Osteocyte (in vitro differentiated cells): Measurements from ENCODE around the gene RTN4R. TPM values are rescaled to one million over a fixed set of nuclear protein-coding genes. Genes with fewer than 3 reads are reported as not detected.

Experiments
- DNase-seq: peaks from one replicate; pipeline ENCODE4 v3.0.0; 2021; ENCODE audit warnings: mixed read lengths; ENCODE audit not compliant: unreplicated experiment; ENCODE audit errors: extremely low spot score
- H3K27ac Mint-ChIP-seq: one replicate; pipeline ENCODE4 v1.8.0; 2021; ENCODE audit warnings: mild to moderate bottlenecking, mixed read lengths; ENCODE audit not compliant: unreplicated experiment
- H3K27me3 Mint-ChIP-seq: one replicate; pipeline ENCODE4 v1.8.0; 2021; ENCODE audit warnings: mixed read lengths; ENCODE audit not compliant: unreplicated experiment
- H3K36me3 Mint-ChIP-seq: one replicate; pipeline ENCODE4 v1.8.0; 2021; ENCODE audit warnings: mixed read lengths; ENCODE audit not compliant: unreplicated experiment
- H3K4me1 Mint-ChIP-seq: one replicate; pipeline ENCODE4 v1.8.0; 2021; ENCODE audit warnings: mixed read lengths; ENCODE audit not compliant: unreplicated experiment
- H3K4me3 Mint-ChIP-seq: one replicate; pipeline ENCODE4 v1.8.0; 2021; ENCODE audit warnings: mild to moderate bottlenecking, moderate library complexity, mixed read lengths; ENCODE audit not compliant: unreplicated experiment
- H3K9me3 Mint-ChIP-seq: one replicate; pipeline ENCODE4 v1.8.0; 2021; ENCODE audit warnings: mixed read lengths; ENCODE audit not compliant: unreplicated experiment
- total RNA-seq: library from RNA; stranded (reverse); gene quantifications from 2 replicates; pipeline ENCODE4 v1.2.1, GENCODE V29; 2021
- TF ChIP-seq, protein P1 (sequence below): fragments of 200-600 bp; sonication (generic); IDR thresholded peaks from 2 replicates; pipeline ENCODE4 v1.5.0; 2021; ENCODE audit warnings: antibody characterized with exemption, mild to moderate bottlenecking, moderate library complexity

Gene RTN4R
- total RNA-seq, 1 donor from 2014 or later, result 1.5 TPM

GRCh38 chr22:20239676-20240446, 28.3 kb downstream of the RTN4R start:
- Mint-ChIP-seq H3K9me3 (no peaks in the 10 kb centered on the region), H3K27me3 (no peaks in the 10 kb centered on the region), H3K36me3 (no peaks in the 10 kb centered on the region), H3K4me3 (no peak overlapping the region), H3K27ac (no peak overlapping the region), H3K4me1 (peaks cover 12% of the 10 kb centered on the region)
- no peak for DNase-seq
- TF ChIP-seq, protein P1, sequence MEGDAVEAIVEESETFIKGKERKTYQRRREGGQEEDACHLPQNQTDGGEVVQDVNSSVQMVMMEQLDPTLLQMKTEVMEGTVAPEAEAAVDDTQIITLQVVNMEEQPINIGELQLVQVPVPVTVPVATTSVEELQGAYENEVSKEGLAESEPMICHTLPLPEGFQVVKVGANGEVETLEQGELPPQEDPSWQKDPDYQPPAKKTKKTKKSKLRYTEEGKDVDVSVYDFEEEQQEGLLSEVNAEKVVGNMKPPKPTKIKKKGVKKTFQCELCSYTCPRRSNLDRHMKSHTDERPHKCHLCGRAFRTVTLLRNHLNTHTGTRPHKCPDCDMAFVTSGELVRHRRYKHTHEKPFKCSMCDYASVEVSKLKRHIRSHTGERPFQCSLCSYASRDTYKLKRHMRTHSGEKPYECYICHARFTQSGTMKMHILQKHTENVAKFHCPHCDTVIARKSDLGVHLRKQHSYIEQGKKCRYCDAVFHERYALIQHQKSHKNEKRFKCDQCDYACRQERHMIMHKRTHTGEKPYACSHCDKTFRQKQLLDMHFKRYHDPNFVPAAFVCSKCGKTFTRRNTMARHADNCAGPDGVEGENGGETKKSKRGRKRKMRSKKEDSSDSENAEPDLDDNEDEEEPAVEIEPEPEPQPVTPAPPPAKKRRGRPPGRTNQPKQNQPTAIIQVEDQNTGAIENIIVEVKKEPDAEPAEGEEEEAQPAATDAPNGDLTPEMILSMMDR, result no peak

- DNase-seq, result no peak
- Mint-ChIP-seq H3K9me3 (no peaks in the 10 kb centered on the region), H3K4me3 (no peak overlapping the region), H3K27me3 (no peaks in the 10 kb centered on the region), H3K27ac (no peak overlapping the region), H3K36me3 (no peaks in the 10 kb centered on the region), H3K4me1 (peaks cover 10% of the 10 kb centered on the region)
- TF ChIP-seq, protein P1, result no peak
These were observed 29.0 kb downstream of the RTN4R start for GRCh38 chr22:20238901-20239675.

- no peaks in the 10 kb centered on the region for H3K36me3 Mint-ChIP-seq
- TF ChIP-seq, protein P1, result peak; percentile 44
- DNase-seq, result no peak
- H3K9me3 Mint-ChIP-seq, result no peaks in the 10 kb centered on the region
- no peak overlapping the region for H3K4me3 Mint-ChIP-seq
- H3K27me3 Mint-ChIP-seq, result no peaks in the 10 kb centered on the region
- peaks cover 7% of the 10 kb centered on the region for H3K4me1 Mint-ChIP-seq
- no peak overlapping the region for H3K27ac Mint-ChIP-seq
These were observed 29.6 kb downstream of the RTN4R start for GRCh38 chr22:20238536-20238900.

DNA sequence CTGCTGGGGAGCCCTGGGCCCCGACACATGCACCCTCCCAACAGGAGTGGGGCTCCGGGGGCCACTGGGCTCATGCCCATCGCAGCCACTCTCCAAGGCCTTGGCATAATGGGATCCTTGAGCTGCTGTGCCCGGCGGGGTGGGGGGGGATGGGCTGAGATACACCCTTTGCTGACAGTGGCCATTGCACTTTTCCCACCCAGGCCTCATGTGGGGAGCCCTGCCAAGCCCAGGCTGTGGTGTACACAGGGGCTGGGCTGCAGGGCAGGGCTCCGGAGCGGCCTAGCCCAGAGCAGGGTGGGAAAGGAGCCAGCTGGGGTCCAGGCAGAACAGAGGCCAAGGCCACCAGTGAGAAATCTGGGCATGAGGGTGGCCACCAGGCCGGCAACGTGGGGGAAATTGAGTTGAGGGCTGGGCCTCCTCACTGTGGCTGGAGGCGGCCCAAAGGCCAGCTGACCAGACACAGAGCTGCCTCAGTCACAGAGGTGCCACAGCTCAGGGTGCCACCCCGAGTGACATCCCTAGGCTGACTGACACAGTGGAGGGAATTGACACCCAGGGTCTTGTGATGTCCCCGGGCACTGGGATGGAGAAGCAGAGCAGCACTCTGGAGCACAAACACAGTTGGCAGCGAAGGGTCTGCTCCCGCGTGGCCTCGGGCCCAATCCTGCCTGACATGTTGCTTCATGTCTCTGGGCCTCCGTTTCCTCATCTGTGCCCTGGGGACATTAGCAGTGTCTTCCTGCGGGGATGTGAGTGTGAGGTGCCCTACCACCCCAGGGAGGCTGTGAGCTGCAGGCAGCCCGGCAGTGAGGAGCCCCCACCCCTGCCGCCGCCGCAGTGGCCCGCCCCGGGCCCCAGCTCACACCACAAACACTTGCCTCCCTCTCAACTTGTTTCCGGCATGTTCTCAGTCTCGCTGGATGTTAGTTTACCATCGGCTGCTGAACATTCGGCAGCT, 30.4 kb downstream of the RTN4R start:
- Mint-ChIP-seq H3K36me3 (no peaks in the 10 kb centered on the region), H3K27me3 (no peaks in the 10 kb centered on the region), H3K9me3 (no peaks in the 10 kb centered on the region), H3K4me3 (no peak overlapping the region), H3K4me1 (no peaks in the 10 kb centered on the region), H3K27ac (no peak overlapping the region)
- TF ChIP-seq, protein P1, result no peak
- no peak for DNase-seq
